ENCODE results near the gene JAZF1. TPM values are rescaled to one million over a fixed set of nuclear protein-coding genes. Genes with fewer than 3 reads are reported as not detected.

The JAZF1 gene
- total RNA-seq, 1 donor from 2014 or later, result 3.6 TPM

DNA sequence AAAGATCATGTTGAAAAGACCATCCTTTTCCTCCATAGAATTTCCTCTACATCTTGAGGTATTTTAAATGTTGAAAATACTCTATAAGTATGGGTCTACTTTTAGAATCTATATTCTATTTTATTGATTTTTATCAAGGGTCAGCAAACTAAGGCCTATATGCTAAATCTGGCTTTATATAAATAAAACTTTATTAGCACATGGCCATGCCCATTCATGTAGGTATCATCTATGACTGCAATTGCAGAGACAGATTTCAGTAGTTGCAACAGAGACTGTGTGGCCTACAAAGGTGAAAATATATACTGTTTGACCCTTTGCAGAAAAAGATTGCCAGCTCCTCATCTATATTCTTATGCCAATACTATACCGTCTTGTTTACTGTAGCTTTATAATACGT, 367.9 kb downstream of the JAZF1 start:
- no peak for DNase-seq (ENCODE audit: low read depth)
- TF ChIP-seq, protein P1, sequence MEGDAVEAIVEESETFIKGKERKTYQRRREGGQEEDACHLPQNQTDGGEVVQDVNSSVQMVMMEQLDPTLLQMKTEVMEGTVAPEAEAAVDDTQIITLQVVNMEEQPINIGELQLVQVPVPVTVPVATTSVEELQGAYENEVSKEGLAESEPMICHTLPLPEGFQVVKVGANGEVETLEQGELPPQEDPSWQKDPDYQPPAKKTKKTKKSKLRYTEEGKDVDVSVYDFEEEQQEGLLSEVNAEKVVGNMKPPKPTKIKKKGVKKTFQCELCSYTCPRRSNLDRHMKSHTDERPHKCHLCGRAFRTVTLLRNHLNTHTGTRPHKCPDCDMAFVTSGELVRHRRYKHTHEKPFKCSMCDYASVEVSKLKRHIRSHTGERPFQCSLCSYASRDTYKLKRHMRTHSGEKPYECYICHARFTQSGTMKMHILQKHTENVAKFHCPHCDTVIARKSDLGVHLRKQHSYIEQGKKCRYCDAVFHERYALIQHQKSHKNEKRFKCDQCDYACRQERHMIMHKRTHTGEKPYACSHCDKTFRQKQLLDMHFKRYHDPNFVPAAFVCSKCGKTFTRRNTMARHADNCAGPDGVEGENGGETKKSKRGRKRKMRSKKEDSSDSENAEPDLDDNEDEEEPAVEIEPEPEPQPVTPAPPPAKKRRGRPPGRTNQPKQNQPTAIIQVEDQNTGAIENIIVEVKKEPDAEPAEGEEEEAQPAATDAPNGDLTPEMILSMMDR (conservative IDR thresholded peaks at IDR 0.05; ENCODE audit: low read depth, low read length), result no peak
- H3K4me3 ChIP-seq (ENCODE audit: low read depth, low read length), result no peak overlapping the region

GRCh38 chr7:27810186-27810585, 370.4 kb downstream of the JAZF1 start:
- TF ChIP-seq, protein P1 (conservative IDR thresholded peaks at IDR 0.05; ENCODE audit: low read depth, low read length), result no peak
- DNase-seq (ENCODE audit: low read depth), result no peak
- H3K4me3 ChIP-seq (ENCODE audit: low read depth, low read length), result no peak overlapping the region

GRCh38 chr7:27808626-27809025, 372.0 kb downstream of the JAZF1 start:
- H3K4me3 ChIP-seq (ENCODE audit: low read depth, low read length), result no peak overlapping the region
- no peak for DNase-seq (ENCODE audit: low read depth)
- TF ChIP-seq, protein P1 (conservative IDR thresholded peaks at IDR 0.05; ENCODE audit: low read depth, low read length), result no peak

DNA sequence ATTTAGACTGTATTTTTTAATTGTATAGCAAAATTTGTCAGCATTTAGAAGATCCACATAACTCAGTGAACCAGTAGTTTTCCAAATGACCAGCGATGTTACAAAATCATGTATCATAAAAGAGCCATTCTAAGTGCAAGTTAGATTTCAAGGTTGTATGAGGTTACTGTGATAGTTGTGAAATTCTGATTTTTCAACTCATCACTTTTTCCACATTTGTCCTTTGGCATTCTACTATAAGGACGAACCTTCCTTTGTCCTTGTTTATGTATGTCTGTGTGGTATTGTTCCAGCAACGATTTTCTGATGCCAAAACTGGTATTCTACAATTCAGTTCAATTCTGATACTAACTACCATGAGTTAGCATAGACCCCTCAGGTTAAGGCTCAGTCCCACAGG, 376.5 kb downstream of the JAZF1 start:
- no peak overlapping the region for H3K4me3 ChIP-seq (ENCODE audit: low read depth, low read length)
- DNase-seq (ENCODE audit: low read depth), result no peak
- TF ChIP-seq, protein P1 (conservative IDR thresholded peaks at IDR 0.05; ENCODE audit: low read depth, low read length), result no peak

- DNase-seq (ENCODE audit: low read depth), result no peak
- TF ChIP-seq, protein P1 (conservative IDR thresholded peaks at IDR 0.05; ENCODE audit: low read depth, low read length), result no peak
- H3K4me3 ChIP-seq (ENCODE audit: low read depth, low read length), result no peak overlapping the region
Observed at GRCh38 chr7:27802999-27803398, 377.6 kb downstream of the JAZF1 start.

GRCh38 chr7:27799212-27799611, 381.4 kb downstream of the JAZF1 start:
- TF ChIP-seq, protein P1 (conservative IDR thresholded peaks at IDR 0.05; ENCODE audit: low read depth, low read length), result no peak
- no peak overlapping the region for H3K4me3 ChIP-seq (ENCODE audit: low read depth, low read length)
- no peak for DNase-seq (ENCODE audit: low read depth)

GRCh38 chr7:27795977-27796376, 384.6 kb downstream of the JAZF1 start:
- no peak overlapping the region for H3K4me3 ChIP-seq (ENCODE audit: low read depth, low read length)
- TF ChIP-seq, protein P1 (conservative IDR thresholded peaks at IDR 0.05; ENCODE audit: low read depth, low read length), result no peak
- DNase-seq (ENCODE audit: low read depth), result no peak
